Choroid plexus epithelial cell (primary cell): ENCODE data around the gene OR10J1.

Source experiments
- DNase-seq: peaks from one replicate; pipeline ENCODE4 v3.0.0-alpha.2; 2010; ENCODE audit warnings: low read depth
- H3K4me3 ChIP-seq: 2 replicates; pipeline ENCODE4 v1.5.1; 2011; ENCODE audit warnings: low read depth, mild to moderate bottlenecking, control low read depth, low read length, moderate library complexity
- CTCF ChIP-seq: conservative IDR thresholded peaks from 2 replicates; pipeline ENCODE4 v1.5.1; 2011; ENCODE audit warnings: low read depth, mild to moderate bottlenecking, control low read depth, inconsistent platforms, low read length, moderate library complexity

The OR10J1 gene

DNA sequence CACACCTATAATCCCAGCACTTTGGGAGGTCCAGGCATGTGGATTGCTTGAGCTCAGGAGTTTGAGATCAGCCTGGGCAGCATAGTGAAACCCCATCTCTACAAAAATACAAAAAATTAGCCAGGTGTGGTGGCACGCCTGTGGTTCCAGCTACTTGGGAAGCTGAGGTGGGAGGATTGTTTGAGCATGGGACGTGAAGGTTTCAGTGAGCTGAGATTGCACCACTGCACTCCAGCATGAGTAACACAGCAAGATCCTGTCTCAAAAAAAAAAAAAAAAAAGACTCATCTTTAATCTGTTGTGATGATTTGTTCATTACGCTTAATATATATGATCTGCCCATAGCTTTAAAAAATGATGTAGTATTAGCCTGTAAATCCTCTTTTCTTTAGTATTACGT, 44.0 kb downstream of the OR10J1 start:
- H3K4me3 ChIP-seq: no peak overlapping the region
- DNase-seq: no peak
- TF ChIP-seq CTCF: no peak
